Panc1 (cell line): ENCODE measurements around the gene FAM237A.

Source experiments
- POLR2AphosphoS5 ChIP-seq: IDR thresholded peaks from 2 replicates; pipeline ENCODE4 v1.6.1; 2012; ENCODE audit warnings: mild to moderate bottlenecking, low read depth, low read length, moderate library complexity
- TCF7L2 ChIP-seq: IDR thresholded peaks from 2 replicates; pipeline ENCODE4 v1.6.1; 2011; ENCODE audit warnings: mild to moderate bottlenecking, low read depth, low read length, inconsistent platforms
- TF ChIP-seq, protein P1 (sequence below): fragments of 450-650 bp; IDR thresholded peaks from 2 replicates; pipeline ENCODE4 v1.5.1; 2017; ENCODE audit warnings: mild to moderate bottlenecking

DNA sequence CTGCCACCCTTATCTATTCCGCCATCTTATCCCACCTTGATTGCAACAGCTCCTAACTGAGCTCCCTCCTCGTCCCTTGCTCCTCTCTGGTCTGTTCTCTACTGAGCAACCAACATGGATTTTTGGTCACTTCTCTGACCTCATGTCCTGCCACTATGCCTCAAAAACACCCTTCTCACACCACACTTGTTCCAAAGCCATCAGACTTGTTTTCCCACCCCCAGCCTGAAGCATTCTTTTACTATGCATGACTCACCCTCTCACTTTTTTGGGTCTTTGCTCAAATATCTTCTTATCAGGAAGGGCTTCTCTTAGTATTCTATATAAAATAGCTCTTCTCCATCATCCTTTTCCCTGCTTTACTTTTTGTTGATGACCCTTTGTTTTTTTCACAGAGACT, 2.7 kb upstream of the FAM237A start:
- TF ChIP-seq POLR2AphosphoS5 (no peak), TCF7L2 (no peak)
- TF ChIP-seq, protein P1, sequence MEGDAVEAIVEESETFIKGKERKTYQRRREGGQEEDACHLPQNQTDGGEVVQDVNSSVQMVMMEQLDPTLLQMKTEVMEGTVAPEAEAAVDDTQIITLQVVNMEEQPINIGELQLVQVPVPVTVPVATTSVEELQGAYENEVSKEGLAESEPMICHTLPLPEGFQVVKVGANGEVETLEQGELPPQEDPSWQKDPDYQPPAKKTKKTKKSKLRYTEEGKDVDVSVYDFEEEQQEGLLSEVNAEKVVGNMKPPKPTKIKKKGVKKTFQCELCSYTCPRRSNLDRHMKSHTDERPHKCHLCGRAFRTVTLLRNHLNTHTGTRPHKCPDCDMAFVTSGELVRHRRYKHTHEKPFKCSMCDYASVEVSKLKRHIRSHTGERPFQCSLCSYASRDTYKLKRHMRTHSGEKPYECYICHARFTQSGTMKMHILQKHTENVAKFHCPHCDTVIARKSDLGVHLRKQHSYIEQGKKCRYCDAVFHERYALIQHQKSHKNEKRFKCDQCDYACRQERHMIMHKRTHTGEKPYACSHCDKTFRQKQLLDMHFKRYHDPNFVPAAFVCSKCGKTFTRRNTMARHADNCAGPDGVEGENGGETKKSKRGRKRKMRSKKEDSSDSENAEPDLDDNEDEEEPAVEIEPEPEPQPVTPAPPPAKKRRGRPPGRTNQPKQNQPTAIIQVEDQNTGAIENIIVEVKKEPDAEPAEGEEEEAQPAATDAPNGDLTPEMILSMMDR: no peak
